ENCODE data around the gene VWA5B1. TPM values are rescaled to one million over a fixed set of nuclear protein-coding genes. Genes with fewer than 3 reads are reported as not detected.

Gene VWA5B1
- total RNA-seq, 1 donor from 2014 or later = not detected

DNA sequence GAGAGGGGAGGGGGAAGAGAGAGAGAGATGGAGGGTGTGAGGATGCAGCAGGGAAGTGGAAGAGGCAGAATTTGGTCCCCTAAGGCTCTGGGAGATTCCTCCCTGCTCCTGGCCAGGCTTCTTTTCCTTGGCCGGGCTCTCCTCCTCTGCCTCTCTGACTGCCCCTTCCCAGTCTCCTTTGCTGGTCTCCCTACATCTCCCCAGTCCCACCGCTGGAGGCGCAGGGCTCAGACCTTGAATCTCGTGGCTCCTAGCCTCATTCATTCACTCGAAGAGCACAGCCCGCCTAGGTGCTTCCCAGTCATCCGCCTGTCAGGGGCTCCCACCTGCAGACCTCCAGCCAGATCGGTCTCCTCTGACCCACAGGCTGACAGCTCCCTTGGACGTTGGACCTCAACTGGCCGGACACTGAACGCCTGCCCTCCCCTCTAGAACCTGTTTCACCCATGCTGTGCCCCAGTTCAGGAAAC, 76.5 kb downstream of the VWA5B1 start:
- DNase-seq = peak; percentile 60

DNA sequence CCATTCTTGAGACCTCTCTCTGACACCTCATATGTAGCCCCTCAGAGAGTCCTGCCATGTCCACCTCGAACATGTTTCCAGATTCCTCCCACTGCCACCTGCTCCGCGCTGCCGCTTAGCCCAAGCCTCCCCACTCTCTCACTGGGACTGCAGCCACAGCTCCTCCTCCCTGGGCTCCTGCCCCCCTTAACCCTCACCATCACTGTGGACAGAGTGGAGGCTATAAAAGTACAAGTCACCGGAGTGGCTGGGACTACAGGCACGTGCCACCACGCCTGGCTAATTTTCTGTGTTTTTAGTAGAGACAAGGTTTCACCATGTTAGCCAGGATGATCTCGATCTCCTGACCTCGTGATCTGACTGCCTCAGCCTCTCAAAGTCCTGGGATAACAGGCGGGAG, 77.0 kb downstream of the VWA5B1 start:
- DNase-seq = no peak

DNA sequence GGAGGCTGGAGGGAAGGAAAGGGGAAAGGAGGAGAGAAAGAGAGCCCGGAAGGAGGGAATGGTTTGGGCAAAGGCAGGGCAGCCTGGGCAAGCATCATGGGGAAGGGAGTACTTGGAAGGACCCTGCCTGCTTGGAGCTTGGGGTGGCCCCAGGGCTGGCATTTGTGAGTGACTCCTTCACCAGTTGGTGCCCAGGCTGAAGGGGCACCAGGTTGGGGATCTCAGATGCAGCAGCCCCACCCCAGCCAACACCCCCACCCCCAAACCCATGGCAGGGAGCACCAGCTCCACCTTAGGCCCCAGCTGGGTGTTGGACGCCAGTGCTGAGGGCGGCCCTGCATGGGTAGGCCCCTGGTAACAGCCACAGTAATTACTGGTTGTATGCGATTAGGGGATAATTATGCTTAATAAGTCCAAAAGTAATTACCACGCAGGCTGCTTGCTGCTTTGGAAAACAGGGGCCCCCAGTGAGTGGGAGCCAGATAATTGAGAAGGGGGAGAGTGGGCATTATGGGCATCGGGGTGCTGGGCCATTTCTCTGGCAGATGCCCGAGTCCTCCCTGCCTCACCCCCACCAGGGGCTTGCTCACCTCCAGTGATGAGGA, 78.3 kb downstream of the VWA5B1 start:
- no peak for DNase-seq

DNA sequence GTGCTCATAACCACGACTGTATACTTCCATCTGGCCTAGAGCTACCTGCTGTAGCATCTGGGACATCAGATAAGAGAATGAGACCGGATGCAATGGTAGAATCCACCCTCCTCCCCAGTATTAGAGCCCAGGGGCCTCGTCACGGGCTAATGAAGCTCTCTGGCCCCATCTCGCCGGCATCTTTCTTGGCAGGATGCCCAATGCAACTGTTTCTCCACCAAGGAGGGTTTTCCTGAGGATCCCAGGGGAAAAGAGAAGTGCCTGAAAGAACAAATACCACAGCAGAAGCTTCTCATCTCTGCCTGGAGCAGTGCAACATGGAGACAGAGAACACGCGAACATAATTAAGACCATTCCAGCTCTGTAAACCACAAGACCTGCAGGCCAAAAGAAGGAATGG, 80.0 kb downstream of the VWA5B1 start:
- DNase-seq = no peak

DNA sequence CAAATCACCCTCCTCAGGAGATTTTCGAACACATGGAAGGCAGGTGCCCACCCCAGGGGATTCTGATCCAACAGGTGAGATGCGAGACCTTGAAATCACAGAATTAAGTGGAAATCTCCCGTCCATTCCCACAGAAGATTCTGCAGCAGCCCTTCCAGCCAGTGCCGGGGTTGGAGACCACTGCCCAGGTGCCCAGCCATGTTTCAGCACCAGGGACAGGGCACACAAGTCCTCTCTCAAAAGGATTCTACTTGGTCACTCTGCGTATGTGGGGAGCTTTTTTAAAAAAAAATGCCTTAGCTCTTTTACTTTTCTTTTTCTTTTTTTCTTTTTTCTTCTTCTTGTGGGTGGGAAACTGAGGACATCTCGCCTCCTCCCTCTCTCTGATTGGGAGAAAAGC, 80.7 kb downstream of the VWA5B1 start:
- DNase-seq = peak; percentile 35

DNA sequence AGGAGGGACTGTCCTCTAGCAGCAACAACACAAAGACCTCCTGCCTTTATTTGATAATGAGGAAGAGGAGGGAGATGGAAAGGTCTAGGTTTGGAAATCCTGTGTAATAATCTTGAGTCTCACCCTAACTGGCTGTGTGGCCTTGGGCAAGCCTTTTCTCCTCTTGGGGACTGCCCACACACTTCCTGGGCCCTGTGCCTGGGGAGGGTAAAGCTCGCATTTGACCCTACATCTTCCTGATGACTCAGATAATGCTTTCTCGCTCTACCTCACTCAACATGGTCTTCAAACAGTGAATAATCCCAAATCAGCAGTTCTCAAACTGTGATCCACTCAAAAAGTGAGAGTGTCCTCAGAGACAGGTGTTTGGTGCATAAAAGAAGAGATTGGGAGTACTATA, 81.2 kb downstream of the VWA5B1 start:
- DNase-seq = no peak

DNA sequence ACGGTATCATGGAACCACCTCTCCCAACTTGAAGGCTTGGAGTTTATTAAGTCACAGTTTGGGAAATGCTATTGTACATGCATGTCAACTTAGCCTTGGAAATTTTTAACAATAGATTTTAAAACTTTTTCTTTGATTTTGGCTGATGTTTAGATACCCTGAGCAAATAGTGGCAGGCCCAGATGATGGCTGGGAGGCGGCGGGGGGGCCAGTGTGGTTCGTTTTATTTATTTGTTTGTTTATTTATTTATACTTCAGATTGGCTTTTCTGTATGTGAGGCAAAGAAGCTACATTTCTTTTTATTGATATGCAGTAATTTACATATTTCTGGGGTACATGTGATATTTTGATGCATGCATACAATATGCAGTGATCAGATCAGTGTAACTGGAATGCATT, 82.0 kb downstream of the VWA5B1 start:
- DNase-seq = no peak

DNA sequence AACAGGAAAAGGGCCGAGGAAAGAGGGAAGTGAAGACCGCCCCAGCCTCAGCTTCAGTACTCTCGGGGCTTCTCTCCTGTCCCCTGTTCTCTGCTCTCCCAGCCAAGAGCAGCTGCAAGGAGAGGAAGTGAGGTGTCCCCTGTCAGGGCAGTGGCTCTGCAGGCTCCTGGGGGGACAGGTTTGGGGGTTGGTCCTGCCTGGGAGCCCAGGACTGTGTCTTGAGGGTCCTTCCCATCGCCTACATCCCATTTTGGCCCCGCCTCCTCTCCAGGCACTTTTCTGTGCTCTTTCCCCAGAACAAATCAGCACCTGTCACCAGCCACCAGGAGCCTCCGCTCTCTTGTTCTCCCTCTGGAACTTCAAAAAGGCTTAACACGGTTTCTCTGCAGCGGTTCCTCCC, 82.6 kb downstream of the VWA5B1 start:
- no peak for DNase-seq

DNA sequence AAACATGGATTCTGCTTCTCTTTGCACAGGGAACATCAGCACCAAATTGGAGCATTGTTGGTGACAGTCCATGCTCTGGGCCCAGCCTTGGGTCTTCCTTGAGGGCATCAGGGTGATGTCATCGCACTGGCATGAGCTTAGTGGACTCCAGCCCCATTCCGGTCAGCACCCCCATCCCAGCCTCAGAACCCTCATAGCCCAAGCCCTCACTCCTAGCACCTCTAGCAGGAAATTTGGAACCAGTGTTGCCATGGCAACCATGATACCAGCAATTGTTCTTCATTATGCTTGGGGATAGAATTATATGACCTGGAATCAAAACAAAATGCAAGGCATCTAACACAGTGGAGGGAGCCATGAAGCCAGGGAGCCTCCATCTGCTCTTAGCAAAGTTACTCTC, 83.1 kb downstream of the VWA5B1 start:
- DNase-seq = no peak

DNA sequence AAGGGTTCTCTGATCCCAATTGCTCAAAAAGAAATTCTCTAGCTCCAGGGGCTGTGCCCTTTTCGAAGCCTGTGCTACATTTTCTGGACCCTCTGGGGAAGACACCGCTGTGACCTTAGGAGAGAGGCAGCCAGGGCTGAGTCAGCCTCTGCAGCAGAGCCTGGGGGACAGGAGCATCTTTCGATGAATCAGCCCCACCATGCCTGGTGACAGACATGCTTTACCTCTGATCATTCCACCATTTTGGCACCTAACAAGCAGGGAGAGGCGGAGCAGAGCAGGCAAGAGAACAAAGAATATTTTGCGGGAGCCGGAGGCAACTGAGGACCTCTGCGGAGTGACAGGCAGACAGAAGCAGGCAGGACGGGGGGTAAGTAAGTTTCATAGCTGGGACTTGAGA, 84.9 kb downstream of the VWA5B1 start:
- no peak for DNase-seq

DNA sequence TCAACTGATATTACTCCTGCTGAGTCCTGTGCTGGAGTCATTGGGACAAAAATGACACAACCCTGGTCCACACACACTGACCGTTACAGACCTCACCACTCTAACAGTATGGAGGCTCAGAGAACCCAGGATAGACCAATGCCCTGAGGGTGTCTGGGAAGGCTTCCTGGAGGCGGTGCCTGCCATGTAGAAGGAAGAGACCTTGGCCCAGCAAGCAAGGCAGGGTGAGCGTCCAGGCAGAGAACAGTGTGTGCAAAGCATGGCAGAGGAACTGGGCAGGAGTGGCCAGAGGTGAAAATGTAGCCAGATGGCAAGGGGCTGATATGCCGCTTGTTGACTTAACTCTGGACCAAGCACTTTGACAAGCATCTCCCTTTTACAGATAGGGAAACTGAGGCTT, 85.5 kb downstream of the VWA5B1 start:
- DNase-seq = no peak

DNA sequence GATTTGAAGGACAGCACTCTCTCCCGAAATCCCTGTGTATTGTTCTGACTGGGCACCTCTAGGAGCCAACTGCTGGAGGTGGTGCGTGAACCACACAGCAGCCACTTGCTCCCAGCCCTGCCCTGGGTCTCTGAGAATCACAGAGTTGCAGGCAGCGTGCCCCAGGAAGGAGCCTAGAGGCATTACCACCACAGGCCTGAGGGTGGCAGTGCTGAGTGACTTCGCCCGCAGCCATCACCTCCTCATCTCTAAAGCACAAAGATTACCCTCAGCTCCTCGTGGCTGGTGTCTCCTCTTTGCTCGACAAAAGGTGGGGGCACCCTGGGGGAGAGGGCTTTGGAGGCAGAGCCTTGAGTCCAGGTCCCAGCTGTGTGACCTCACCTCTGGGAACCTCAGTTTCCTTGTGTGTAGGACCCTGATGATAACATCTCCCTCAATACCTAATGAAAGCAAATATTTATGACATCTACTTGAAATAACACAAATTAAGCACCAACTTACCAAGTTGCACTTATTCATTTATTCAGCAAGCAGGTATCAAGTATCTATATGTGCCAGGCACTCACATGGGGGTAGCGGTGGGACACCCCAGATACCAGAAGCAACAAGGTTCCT, 86.3 kb downstream of the VWA5B1 start:
- peak; percentile 70 for DNase-seq

DNA sequence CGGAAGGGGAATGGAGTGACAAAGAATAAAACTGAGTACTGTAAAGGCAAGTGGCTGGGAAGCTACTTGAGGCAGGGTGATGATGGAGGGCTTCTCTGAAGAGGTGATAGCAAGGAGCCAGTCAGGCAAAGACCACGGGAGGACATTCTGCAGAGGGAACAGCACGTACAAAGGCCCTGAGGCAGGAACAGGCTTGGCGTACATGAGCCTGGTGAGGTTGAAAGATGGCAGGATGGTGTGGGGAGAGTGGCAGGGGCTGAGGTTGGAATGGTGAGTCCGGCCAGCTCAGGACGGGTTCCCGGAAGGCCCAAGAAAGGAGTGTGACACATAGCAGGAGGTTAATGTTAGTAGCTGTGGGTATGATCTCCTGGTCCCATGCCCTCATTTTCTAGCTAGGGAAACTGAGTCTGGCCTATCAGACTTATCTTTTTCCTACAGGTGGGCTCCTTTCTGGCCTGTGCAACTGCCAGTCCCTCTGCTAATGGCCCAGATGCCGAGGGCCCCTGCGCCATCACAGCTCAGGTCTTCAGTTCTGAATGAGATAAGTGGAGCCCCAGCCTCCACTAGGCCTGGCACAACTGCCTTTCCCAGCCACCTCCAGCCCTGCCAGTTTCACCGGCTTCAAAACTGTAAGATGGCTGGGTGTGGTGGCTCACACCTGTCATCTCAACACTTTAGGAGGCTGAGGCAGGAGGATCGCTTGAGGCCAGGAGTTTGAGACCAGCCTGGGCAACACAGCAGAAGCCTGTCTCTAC, 87.0 kb downstream of the VWA5B1 start:
- DNase-seq = no peak

DNA sequence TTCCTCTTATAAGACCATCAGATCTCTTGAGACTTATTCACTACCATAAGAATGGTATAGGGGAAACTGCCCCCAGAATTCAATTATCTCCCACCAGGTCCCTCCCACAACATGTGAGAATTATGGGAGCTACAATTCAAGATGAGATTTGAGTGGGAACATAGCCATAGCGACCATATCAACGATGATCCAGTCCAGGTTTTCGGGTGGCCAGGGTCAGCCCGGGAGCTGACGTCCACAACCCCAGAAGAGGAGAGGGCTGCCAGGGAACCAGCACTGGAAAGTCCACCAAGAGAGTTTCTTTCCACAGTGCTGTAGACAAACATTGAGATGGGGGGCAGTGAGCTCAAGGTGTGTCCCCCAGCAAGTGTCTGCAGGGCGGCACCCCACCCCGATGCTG, 88.4 kb downstream of the VWA5B1 start:
- DNase-seq = no peak

DNA sequence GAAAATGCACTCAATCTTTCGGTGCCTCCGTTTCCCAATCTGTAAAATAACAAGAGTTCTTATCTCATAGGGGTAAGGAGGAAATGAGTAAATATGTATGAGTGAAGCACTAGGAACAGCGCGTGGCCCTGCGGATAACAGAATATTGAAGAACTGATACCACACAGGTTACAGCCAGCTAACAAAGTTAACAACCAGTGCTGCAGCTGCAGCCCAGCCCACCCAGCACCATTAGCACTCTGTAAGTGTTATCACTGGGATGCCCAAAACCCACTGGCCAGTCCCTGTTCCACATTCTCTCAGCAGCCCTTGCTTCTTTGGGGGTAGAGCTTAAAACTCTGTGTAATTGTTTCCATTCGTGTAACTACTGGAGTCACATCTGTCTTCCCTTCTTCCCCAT, 89.5 kb downstream of the VWA5B1 start:
- no peak for DNase-seq

DNA sequence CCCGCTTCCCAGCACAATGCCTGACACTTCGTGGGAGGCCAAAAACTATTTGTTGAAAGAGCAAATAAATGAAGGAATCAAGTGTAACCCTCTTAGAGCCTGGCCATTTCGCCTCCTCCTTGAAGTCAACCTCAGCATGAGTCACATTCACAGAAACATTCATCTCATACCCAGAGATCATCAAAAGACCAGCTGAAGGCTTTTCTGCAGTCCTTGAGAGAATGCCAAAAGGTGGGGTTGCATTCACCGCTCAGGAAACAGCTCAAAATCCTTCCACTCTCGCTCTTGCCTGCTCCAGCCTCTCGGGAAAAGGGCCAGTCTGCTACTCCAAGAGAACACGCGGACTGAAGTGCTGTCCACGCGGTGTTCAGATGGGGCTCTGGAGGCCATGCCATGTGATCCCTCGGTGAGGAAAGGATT, 90.0 kb downstream of the VWA5B1 start:
- DNase-seq = peak; percentile 7

DNA sequence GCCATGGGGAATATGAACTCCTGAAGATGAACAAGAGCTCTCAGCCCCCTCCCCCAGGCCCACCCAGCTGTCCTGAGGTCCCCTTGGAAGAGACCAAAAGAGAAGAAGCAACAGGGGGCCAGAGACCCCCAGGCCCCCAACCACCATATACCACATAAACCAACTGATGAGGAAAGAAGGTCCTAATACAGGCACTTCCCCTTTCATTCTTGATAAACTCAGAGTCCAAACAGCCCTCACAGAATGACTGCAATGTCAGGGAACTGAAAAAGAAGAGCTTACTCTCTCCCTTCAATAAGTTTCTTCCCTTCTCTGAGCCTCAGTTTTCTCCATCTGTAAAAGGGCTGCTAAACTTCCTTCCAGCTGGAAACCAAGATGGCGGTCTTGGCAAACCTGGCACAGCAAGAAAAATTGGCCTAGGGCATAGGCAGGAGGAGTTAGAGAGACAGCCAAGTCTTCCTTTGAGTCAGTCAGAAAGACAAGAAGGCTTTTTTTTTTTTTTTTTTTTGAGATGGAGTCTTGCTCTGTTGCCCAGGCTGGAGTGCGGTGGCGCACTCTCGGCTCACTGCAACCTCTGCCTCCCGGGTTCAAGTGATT, 90.5 kb downstream of the VWA5B1 start:
- no peak for DNase-seq

DNA sequence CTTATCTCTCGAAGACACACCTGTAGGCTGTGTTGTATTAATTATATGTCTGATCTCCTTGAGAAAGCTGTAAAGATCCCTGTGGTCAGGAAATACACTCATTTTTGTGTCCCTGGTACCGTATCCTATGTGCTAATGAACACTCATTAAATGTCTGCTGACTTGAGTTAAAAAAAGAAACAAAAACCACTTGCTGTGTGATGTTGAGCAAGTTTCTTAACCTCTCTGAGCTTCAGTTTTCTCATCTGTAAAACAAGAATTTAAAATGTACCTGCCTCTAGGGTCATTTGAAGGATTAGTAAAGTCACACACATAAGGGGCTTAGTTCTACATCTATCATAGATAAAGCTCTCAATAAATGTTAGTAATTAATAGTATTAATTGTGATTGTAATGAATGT, 91.3 kb downstream of the VWA5B1 start:
- no peak for DNase-seq

DNA sequence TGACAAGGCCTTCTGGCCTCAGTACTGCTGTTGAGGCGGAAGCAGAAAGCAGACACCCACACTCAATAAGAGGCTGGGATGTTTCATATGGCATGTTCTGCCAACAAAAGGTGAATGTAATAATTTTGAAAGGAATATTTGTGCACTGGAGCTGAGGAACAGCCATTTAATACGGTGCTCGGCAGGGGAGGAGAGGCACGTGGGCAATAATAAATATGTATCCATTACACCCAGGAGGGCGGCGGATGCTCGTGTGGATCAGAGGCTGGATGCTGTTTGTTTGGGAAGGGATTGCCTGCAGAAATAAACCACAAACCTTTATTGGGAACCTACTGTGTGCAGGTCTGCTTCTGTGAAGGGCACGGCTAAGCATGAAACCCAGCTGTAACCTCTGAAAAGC, 92.0 kb downstream of the VWA5B1 start:
- DNase-seq = no peak

DNA sequence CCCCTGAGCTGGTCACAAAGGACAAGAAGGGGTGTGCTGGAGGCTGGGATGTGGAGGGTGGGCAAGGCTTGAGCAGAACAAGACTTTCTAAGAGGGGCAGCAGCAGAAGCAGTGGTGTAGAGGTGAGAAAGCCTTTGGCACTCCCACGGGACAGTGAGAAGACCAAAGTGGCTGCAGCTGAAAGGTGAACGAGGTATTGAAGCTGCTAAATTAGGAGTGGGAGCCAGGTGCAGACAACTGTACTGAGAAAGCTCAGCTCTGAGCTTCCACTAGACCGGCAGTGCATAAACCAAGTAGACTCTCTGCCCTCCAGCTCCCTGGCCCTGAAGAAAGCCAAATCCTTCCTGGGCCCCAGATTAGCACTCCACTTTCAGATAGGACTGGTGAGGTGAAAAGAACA, 93.0 kb downstream of the VWA5B1 start:
- DNase-seq = no peak

DNA sequence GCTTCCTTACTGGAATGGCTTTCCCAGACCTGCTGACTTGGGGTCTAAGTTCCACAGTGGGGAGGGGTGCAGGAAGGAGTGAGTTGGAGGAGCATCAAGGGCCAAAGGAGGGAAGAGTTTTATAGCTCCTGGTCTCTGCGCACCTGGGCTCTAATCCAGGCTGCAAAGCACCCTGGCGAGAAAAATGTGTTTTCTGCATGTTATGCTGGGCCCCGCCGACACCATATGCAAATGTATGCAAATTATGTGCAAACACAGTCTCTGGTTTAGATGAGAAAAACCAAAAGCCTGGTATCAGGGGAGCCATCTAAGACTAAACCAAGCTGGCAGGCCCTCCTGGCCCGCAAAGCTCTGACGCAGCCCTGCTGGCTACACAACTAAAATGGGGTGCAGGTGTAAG, 95.0 kb downstream of the VWA5B1 start:
- DNase-seq = no peak

DNA sequence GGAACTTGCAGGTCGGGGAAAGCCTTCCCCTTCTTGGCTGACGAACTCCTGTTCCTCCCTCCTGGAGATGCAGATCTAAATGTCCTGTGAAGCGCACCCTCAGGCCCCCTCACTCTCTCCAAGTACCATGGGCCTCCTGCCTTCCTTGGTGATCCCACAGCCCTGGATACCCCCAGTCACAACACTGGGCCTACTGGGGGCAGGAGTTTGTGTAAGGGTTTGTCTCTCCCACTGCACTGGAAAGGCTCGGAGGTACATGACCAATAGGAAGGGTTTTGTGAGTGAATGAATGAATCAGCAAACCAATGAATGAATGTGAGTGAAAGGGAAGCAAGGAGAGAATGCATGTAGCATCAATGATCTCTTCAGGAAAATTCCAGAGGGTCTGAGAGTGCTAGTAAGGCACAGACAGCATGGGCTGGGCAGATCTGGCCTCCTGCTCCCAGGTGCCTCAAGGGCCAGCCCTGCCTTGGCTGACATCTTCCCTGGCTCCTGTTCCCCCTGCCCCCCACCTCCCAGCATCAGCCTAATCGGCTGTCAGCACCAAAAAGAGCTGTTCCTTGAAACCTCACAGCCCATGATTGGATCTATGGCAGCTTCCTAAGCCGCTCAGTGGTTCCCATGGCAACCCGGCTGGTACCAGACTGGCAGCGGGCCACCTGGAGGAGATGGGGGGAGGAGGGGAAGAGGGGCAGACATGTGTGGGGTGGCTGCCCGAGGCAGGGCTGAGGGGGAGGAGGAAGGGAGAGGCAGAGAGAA, 95.8 kb downstream of the VWA5B1 start:
- DNase-seq = no peak

DNA sequence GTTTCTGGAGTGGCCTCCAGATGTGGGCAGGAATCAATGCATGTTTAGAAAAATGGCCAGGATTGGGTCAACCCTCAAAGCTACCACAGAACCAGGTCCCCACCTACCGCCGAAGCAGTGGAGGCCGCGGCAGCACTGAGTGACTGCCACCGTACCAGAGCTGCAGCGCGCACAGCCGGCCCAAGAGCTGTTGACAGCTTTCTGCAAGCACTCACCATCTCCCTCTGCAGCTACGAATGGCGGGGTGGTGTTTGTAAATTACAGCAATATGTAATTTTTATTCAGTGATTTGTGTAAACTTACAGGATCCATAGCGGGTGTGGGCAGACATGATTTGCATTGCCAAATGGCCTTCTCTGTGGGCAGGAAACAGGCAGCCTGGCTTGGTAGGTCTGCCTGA, 98.9 kb downstream of the VWA5B1 start:
- DNase-seq = no peak
